Measurements from ENCODE around the gene GALM. TPM values are rescaled to one million over a fixed set of nuclear protein-coding genes. Genes with fewer than 3 reads are reported as not detected.

The GALM gene
- total and polyA plus RNA-seq, 2 of the 13 experiments (the other 11 are each of a cell fraction or from before 2014, with no cell fraction given), result 65.5 to 90.0 TPM

- TF ChIP-seq REXO4 (CRISPR knock-in tag; IDR thresholded peaks at IDR 0.05; ENCODE audit: borderline replicate concordance) (no peak), ZNF670 (CRISPR knock-in tag; IDR thresholded peaks at IDR 0.05; ENCODE audit: borderline replicate concordance) (no peak), ZNF660 (CRISPR knock-in tag; IDR thresholded peaks at IDR 0.05; ENCODE audit: borderline replicate concordance, low read depth) (no peak), PCBP2 (optimal IDR thresholded peaks at IDR 0.05; ENCODE audit: low read depth, low read length, poor library complexity, severe bottlenecking) (no peak), ZNF780A (CRISPR knock-in tag; IDR thresholded peaks at IDR 0.05) (no peak), TBX3 (IDR thresholded peaks at IDR 0.05; ENCODE audit: borderline replicate concordance) (peak; percentile 81; the same call in 1 of the 2 replicates), ZNF234 (CRISPR knock-in tag; conservative IDR thresholded peaks at IDR 0.05) (no peak), MAF1 (CRISPR knock-in tag; IDR thresholded peaks at IDR 0.05; ENCODE audit: borderline replicate concordance) (no peak), FOXO1 (CRISPR knock-in tag; IDR thresholded peaks at IDR 0.05) (no peak), LCORL (IDR thresholded peaks at IDR 0.05) (no peak), LCORL (CRISPR knock-in tag; IDR thresholded peaks at IDR 0.05) (no peak), IRF2 (CRISPR knock-in tag; IDR thresholded peaks at IDR 0.05) (no peak), THYN1 (CRISPR knock-in tag; IDR thresholded peaks at IDR 0.05; ENCODE audit: borderline replicate concordance, low read depth) (no peak), BCL6 (CRISPR knock-in tag; IDR thresholded peaks at IDR 0.05) (peak; percentile 96), HOXA3 (CRISPR knock-in tag; IDR thresholded peaks at IDR 0.05) (no peak), MEIS2 (CRISPR knock-in tag; IDR thresholded peaks at IDR 0.05) (no peak)
- TF ChIP-seq, protein P1, sequence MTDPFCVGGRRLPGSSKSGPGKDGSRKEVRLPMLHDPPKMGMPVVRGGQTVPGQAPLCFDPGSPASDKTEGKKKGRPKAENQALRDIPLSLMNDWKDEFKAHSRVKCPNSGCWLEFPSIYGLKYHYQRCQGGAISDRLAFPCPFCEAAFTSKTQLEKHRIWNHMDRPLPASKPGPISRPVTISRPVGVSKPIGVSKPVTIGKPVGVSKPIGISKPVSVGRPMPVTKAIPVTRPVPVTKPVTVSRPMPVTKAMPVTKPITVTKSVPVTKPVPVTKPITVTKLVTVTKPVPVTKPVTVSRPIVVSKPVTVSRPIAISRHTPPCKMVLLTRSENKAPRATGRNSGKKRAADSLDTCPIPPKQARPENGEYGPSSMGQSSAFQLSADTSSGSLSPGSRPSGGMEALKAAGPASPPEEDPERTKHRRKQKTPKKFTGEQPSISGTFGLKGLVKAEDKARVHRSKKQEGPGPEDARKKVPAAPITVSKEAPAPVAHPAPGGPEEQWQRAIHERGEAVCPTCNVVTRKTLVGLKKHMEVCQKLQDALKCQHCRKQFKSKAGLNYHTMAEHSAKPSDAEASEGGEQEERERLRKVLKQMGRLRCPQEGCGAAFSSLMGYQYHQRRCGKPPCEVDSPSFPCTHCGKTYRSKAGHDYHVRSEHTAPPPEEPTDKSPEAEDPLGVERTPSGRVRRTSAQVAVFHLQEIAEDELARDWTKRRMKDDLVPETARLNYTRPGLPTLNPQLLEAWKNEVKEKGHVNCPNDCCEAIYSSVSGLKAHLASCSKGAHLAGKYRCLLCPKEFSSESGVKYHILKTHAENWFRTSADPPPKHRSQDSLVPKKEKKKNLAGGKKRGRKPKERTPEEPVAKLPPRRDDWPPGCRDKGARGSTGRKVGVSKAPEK (CRISPR knock-in tag; IDR thresholded peaks at IDR 0.05; ENCODE audit: borderline replicate concordance), result no peak
- TF ChIP-seq, protein P2, sequence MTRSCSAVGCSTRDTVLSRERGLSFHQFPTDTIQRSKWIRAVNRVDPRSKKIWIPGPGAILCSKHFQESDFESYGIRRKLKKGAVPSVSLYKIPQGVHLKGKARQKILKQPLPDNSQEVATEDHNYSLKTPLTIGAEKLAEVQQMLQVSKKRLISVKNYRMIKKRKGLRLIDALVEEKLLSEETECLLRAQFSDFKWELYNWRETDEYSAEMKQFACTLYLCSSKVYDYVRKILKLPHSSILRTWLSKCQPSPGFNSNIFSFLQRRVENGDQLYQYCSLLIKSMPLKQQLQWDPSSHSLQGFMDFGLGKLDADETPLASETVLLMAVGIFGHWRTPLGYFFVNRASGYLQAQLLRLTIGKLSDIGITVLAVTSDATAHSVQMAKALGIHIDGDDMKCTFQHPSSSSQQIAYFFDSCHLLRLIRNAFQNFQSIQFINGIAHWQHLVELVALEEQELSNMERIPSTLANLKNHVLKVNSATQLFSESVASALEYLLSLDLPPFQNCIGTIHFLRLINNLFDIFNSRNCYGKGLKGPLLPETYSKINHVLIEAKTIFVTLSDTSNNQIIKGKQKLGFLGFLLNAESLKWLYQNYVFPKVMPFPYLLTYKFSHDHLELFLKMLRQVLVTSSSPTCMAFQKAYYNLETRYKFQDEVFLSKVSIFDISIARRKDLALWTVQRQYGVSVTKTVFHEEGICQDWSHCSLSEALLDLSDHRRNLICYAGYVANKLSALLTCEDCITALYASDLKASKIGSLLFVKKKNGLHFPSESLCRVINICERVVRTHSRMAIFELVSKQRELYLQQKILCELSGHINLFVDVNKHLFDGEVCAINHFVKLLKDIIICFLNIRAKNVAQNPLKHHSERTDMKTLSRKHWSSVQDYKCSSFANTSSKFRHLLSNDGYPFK (CRISPR knock-in tag; IDR thresholded peaks at IDR 0.05; ENCODE audit: borderline replicate concordance), result no peak
- TF ChIP-seq, protein P3, sequence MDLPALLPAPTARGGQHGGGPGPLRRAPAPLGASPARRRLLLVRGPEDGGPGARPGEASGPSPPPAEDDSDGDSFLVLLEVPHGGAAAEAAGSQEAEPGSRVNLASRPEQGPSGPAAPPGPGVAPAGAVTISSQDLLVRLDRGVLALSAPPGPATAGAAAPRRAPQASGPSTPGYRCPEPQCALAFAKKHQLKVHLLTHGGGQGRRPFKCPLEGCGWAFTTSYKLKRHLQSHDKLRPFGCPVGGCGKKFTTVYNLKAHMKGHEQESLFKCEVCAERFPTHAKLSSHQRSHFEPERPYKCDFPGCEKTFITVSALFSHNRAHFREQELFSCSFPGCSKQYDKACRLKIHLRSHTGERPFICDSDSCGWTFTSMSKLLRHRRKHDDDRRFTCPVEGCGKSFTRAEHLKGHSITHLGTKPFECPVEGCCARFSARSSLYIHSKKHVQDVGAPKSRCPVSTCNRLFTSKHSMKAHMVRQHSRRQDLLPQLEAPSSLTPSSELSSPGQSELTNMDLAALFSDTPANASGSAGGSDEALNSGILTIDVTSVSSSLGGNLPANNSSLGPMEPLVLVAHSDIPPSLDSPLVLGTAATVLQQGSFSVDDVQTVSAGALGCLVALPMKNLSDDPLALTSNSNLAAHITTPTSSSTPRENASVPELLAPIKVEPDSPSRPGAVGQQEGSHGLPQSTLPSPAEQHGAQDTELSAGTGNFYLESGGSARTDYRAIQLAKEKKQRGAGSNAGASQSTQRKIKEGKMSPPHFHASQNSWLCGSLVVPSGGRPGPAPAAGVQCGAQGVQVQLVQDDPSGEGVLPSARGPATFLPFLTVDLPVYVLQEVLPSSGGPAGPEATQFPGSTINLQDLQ (CRISPR knock-in tag; IDR thresholded peaks at IDR 0.05), result no peak
- TF ChIP-seq, protein P4, sequence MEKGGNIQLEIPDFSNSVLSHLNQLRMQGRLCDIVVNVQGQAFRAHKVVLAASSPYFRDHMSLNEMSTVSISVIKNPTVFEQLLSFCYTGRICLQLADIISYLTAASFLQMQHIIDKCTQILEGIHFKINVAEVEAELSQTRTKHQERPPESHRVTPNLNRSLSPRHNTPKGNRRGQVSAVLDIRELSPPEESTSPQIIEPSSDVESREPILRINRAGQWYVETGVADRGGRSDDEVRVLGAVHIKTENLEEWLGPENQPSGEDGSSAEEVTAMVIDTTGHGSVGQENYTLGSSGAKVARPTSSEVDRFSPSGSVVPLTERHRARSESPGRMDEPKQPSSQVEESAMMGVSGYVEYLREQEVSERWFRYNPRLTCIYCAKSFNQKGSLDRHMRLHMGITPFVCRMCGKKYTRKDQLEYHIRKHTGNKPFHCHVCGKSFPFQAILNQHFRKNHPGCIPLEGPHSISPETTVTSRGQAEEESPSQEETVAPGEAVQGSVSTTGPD (CRISPR knock-in tag; IDR thresholded peaks at IDR 0.05), result no peak
These were observed 45.5 kb upstream of the GALM start (continued) for GRCh38 chr2:38620282-38620977.

All from HepG2 (cell line).